Measurements from ENCODE around the gene LRGUK.

The LRGUK gene

GRCh38 chr7:134084488-134085144 lies 42.5 kb upstream of the LRGUK start (continued):
- TF ChIP-seq ZBTB10 (tag by site-specific recombination; IDR thresholded peaks at IDR 0.05) (no peak), ZNF248 (tag by site-specific recombination; IDR thresholded peaks at IDR 0.05) (no peak), ZNF114 (tag by site-specific recombination; IDR thresholded peaks at IDR 0.05) (no peak), ZNF350 (tag by site-specific recombination; IDR thresholded peaks at IDR 0.05) (no peak), ZNF449 (tag by site-specific recombination; IDR thresholded peaks at IDR 0.05) (no peak), ZNF600 (tag by site-specific recombination; IDR thresholded peaks at IDR 0.05) (no peak), ZNF221 (tag by site-specific recombination; IDR thresholded peaks at IDR 0.05; ENCODE audit: borderline replicate concordance) (no peak), ZNF513 (tag by site-specific recombination; IDR thresholded peaks at IDR 0.05) (no peak), ZNF280D (tag by site-specific recombination; IDR thresholded peaks at IDR 0.05) (no peak), ZNF677 (tag by site-specific recombination; IDR thresholded peaks at IDR 0.05) (no peak), ZNF426 (tag by site-specific recombination; IDR thresholded peaks at IDR 0.05) (no peak), ZNF433 (tag by site-specific recombination; IDR thresholded peaks at IDR 0.05; ENCODE audit: low read depth) (no peak), ZNF18 (tag by site-specific recombination; IDR thresholded peaks at IDR 0.05) (no peak)
- TF ChIP-seq, protein P1, sequence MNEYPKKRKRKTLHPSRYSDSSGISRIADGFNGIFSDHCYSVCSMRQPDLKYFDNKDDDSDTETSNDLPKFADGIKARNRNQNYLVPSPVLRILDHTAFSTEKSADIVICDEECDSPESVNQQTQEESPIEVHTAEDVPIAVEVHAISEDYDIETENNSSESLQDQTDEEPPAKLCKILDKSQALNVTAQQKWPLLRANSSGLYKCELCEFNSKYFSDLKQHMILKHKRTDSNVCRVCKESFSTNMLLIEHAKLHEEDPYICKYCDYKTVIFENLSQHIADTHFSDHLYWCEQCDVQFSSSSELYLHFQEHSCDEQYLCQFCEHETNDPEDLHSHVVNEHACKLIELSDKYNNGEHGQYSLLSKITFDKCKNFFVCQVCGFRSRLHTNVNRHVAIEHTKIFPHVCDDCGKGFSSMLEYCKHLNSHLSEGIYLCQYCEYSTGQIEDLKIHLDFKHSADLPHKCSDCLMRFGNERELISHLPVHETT (tag by site-specific recombination; IDR thresholded peaks at IDR 0.05) = no peak
- TF ChIP-seq, protein P2, sequence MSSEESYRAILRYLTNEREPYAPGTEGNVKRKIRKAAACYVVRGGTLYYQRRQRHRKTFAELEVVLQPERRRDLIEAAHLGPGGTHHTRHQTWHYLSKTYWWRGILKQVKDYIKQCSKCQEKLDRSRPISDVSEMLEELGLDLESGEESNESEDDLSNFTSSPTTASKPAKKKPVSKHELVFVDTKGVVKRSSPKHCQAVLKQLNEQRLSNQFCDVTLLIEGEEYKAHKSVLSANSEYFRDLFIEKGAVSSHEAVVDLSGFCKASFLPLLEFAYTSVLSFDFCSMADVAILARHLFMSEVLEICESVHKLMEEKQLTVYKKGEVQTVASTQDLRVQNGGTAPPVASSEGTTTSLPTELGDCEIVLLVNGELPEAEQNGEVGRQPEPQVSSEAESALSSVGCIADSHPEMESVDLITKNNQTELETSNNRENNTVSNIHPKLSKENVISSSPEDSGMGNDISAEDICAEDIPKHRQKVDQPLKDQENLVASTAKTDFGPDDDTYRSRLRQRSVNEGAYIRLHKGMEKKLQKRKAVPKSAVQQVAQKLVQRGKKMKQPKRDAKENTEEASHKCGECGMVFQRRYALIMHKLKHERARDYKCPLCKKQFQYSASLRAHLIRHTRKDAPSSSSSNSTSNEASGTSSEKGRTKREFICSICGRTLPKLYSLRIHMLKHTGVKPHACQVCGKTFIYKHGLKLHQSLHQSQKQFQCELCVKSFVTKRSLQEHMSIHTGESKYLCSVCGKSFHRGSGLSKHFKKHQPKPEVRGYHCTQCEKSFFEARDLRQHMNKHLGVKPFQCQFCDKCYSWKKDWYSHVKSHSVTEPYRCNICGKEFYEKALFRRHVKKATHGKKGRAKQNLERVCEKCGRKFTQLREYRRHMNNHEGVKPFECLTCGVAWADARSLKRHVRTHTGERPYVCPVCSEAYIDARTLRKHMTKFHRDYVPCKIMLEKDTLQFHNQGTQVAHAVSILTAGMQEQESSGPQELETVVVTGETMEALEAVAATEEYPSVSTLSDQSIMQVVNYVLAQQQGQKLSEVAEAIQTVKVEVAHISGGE (tag by site-specific recombination; conservative IDR thresholded peaks at IDR 0.05; ENCODE audit: low read depth) = no peak

Measured in HEK293 (cell line).